Heart left ventricle (tissue), 16 donors: Measurements from ENCODE around the gene TCF7. TPM values are rescaled to one million over a fixed set of nuclear protein-coding genes. Genes with fewer than 3 reads are reported as not detected.

Source experiments
- ATAC-seq, 4 donors: fragments of 200-7000 bp; cut with Tn5 transposase; one replicate each; pipeline ENCODE4 v1.9.1; 2020 to 2022; ENCODE audit warnings: moderate library complexity in 4 of 4, mild to moderate bottlenecking in 3 of 4, moderate number of reproducible peaks in 1 of 4
- DNase-seq, 5 donors: peaks; one replicate each; pipeline ENCODE4 v3.0.0-alpha.2; 2020
- H3K27ac ChIP-seq, 12 donors: fragments of 200-600 bp; sonication (generic) in 4 of 12; one replicate each; pipeline versions ENCODE4 v1.5.0 to v1.8.0; 2016 to 2022; ENCODE audit warnings: mild to moderate bottlenecking in 2 of 12
- H3K27me3 ChIP-seq, 9 donors: fragments of 200-600 bp; sonication (generic) in 2 of 9; one replicate each; pipeline versions ENCODE4 v1.5.1 to v1.8.0; 2016 to 2022; ENCODE audit warnings: mild to moderate bottlenecking in 3 of 9
- H3K36me3 ChIP-seq, 9 donors: fragments of 200-600 bp; sonication (generic) in 2 of 9; one replicate each; pipeline versions ENCODE4 v1.5.0 to v1.8.0; 2018 to 2022; ENCODE audit warnings: mild to moderate bottlenecking in 2 of 9
- H3K4me1 ChIP-seq, 12 donors: fragments of 200-600 bp; sonication (generic) in 4 of 12; one replicate each; pipeline versions ENCODE4 v1.5.0 to v1.8.0; 2016 to 2022; ENCODE audit warnings: mild to moderate bottlenecking in 3 of 12
- H3K4me3 ChIP-seq, 12 donors: fragments of 200-600 bp; sonication (generic) in 4 of 12; one replicate each; pipeline versions ENCODE4 v1.5.0 to v1.8.0; 2017 to 2022; ENCODE audit warnings: mild to moderate bottlenecking in 9 of 12, moderate library complexity in 4 of 12
- H3K9me3 ChIP-seq, 12 donors: fragments of 200-600 bp; sonication (generic) in 4 of 12; one replicate each; pipeline versions ENCODE4 v1.5.0 to v1.8.0; 2016 to 2022; ENCODE audit warnings: mild to moderate bottlenecking in 1 of 12
- CTCF ChIP-seq, 12 donors: fragments of 200-600 bp; sonication (generic) in 4 of 12; IDR thresholded peaks; one replicate each; pipeline versions ENCODE4 v1.5.0 to v1.8.0; 2018 to 2022; ENCODE audit warnings: antibody characterized with exemption in 12 of 12, mild to moderate bottlenecking in 5 of 12
- POLR2A ChIP-seq, 2 donors: fragments of 450-650 bp; IDR thresholded peaks; one replicate each; pipeline ENCODE4 v1.6.1; 2017; ENCODE audit warnings: antibody characterized with exemption in 2 of 2, mild to moderate bottlenecking in 2 of 2, moderate library complexity in 2 of 2
- WGBS, 4 donors: extraction: QIAGEN DNeasy Blood & Tissue Kit in 2 of 4; methylation state at CpG; one replicate each; pipeline versions ENCODE4 v1.1.5 to v1.1.7; 2013 to 2018; 5-methylcytosine and 5-hydroxymethylcytosine counted together
- intact Hi-C, 10 donors: fragments of 100-400 bp; cut with DNase I; formaldehyde crosslinking; loops; one replicate each; pipeline versions ENCODE4 v1.11.1 to v1.14.2; 2022
- polyA plus RNA-seq, 2 donors: library from polyadenylated mRNA; stranded (reverse); fragments of 200-250 nt; gene quantifications; one replicate each; pipeline ENCODE4 v1.2.3, GENCODE V29; 2013
- total RNA-seq, 9 donors: library from RNA; depleted of rRNA in 2 of 9; stranded (reverse); fragments of >200 nt in 2 of 9; fragmentation: NEBNext Ultra II Directional in 3 of 9; extraction: Animal tissue kit (Norgen Biotek cat#: 25700) in 3 of 9; gene quantifications; one replicate each; pipeline versions ENCODE4 v1.1.0 to v1.2.4, GENCODE V29; 2016 to 2023
- donor health status: ischemic (EF 13 %, LVEDD 7.1; RV severe dilation, severe dysfunction).
- donor health status: healthy with polysubstance abuse.
- donor health status: DM: no; HTN: yes; CAD: no.
- donor health status: DM: no; HTN: no; CAD: no.
- donor health status: ischemic (EF 25% LVEDD 6.9; RV normal size, moderate dysfunction).
- donor health status: ischemic (EF 25% LVEDD 5.7; RV mildly dilated, moderate dysfunction).
- donor health status: healthy.
- donor health status: DM: yes; HTN: yes; CAD: no.
- donor health status: ischemic (EF 35%, LVEDD 5.7; RV mildly dilated, moderate dysfunction).
- donor health status: nonischemic (EF 11% LVEDD 7.7; RV severe dilation, severe dysfunction).
- donor health status: DM: yes; HTN: yes; CAD: no.
- donor health status: PGD.
- donor health status: ischemic (EF 29% LVEDD 5.4; RV normal size, mild dysfunction).
- donor health status: nonischemic (EF 23%, LVEDD 6.1; RV moderate dilation, normal function).

Gene TCF7
- total and polyA plus RNA-seq, 11 donors, result 0.79 to 5.2 (median 1.9) TPM

DNA sequence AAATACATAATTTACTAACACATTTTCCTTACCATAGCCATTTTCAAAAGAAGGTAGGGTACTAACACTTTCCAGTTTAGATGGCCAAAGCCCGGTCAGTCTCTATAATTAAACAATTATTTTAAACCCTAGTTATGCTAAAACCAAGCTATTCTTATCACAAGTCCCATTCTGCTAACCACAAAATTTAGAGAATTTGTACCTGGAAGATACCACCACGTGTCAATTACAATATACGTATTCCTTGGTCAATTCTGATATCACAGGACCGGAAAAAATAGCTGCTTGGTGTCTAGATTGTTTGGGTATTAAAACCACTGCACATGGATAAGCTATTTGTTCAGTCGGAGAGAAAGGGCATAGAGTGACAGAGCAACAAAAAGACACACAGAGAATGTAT is 81.2 kb downstream of the TCF7 start:
- Histone ChIP-seq H3K27ac (peak overlapping the region in 9 of 12 donors; percentile 10 to 63 (median 50)), H3K36me3 (peaks cover 0 to 68% (median 57%) of the 10 kb centered on the region in 9 donors)

More for the DNA sequence above, 81.2 kb downstream of the TCF7 start:
- Histone ChIP-seq H3K9me3 (no peaks in the 10 kb centered on the region), H3K4me3 (no peak overlapping the region), H3K27me3 (no peaks in the 10 kb centered on the region), H3K4me1 (peaks cover 0 to 12% (median 0%) of the 10 kb centered on the region in 12 donors)
- DNase-seq, result no peak
- intact Hi-C loops, result loop anchor here in 1 of 10 donors (10.0 kb wide), 1 partner anchor 49 kb away; no protein-coding TSS in a partner anchor
- TF ChIP-seq POLR2A (IDR thresholded peaks at IDR 0.05) (no peak), CTCF (IDR thresholded peaks at IDR 0.05) (no peak)
- 51 to 59% (median 55%) methylated on average over 5 of the region's 5 CpGs for WGBS, 4 donors
- no peak for ATAC-seq

Other genes with a start within 250 kb of the TCF7 start
- 10 to 100 TPM; 30.9 to 68.6 (median 37.1) TPM for gene C5orf15, start 146.1 kb upstream of the TCF7 start, total RNA-seq
- 10 to 100 TPM; 15.8 to 35.8 TPM for gene C5orf15, start 146.1 kb upstream of the TCF7 start, polyA plus RNA-seq
- 100 to 1,000 TPM; 379 to 596 (median 548) TPM for gene VDAC1, start 109.7 kb upstream of the TCF7 start, total RNA-seq
- gene VDAC1, start 109.7 kb upstream of the TCF7 start, polyA plus RNA-seq, result 100 to 1,000 TPM; 421 to 430 TPM
- 100 to 1,000 TPM; 290 to 533 (median 459) TPM for gene SKP1, start 62.3 kb downstream of the TCF7 start, total RNA-seq
- gene SKP1, start 62.3 kb downstream of the TCF7 start, polyA plus RNA-seq, result 1,000 to 10,000 TPM in 1 of 2 donors, 100 to 1,000 TPM in 1; 175 to 1,085 TPM
- 100 to 1,000 TPM; 143 to 219 (median 180) TPM for gene PPP2CA, start 111.4 kb downstream of the TCF7 start, total RNA-seq
- 100 to 1,000 TPM in 1 of 2 donors, 10 to 100 TPM in 1; 59.7 to 157 TPM for gene PPP2CA, start 111.4 kb downstream of the TCF7 start, polyA plus RNA-seq